C4-2B (cell line): Measurements from ENCODE around the gene STXBP4.
A peak's percentile ranks its signal among the peaks of the same experiment; 100 is the strongest.

Experiments
- H3K27ac ChIP-seq: fragments of 450-650 bp; 2 replicates; pipeline ENCODE4 v1.5.1; 2017
- CTCF ChIP-seq: fragments of 450-650 bp; conservative IDR thresholded peaks from 2 replicates; pipeline ENCODE4 v1.5.1; 2017; ENCODE audit warnings: mild to moderate bottlenecking
- ZFX ChIP-seq: fragments of 450-650 bp; IDR thresholded peaks from 2 replicates; pipeline ENCODE4 v1.6.1; 2017

STXBP4 gene

GRCh38 chr17:55155856-55156560 lies 187.4 kb downstream of the STXBP4 start:
- TF ChIP-seq ZFX (no peak), CTCF (no peak)
- no peak overlapping the region; the same call in 1 of the 2 replicates for H3K27ac ChIP-seq

GRCh38 chr17:55157165-55157564 lies 188.6 kb downstream of the STXBP4 start:
- TF ChIP-seq ZFX (no peak), CTCF (no peak)
- H3K27ac ChIP-seq: no peak overlapping the region

GRCh38 chr17:55158439-55158838 lies 189.9 kb downstream of the STXBP4 start:
- TF ChIP-seq ZFX (no peak), CTCF (no peak)
- peak overlapping the region; percentile 45; the same call in 1 of the 2 replicates for H3K27ac ChIP-seq

GRCh38 chr17:55159251-55159650 lies 190.7 kb downstream of the STXBP4 start:
- TF ChIP-seq CTCF: no peak
- no peak for TF ChIP-seq ZFX
- no peak overlapping the region for H3K27ac ChIP-seq

- TF ChIP-seq CTCF (no peak), ZFX (no peak)
- H3K27ac ChIP-seq: no peak overlapping the region
Observed at GRCh38 chr17:55160501-55160900, 191.9 kb downstream of the STXBP4 start.

GRCh38 chr17:55161935-55162555 lies 193.5 kb downstream of the STXBP4 start:
- TF ChIP-seq ZFX (no peak), CTCF (no peak)
- H3K27ac ChIP-seq: no peak overlapping the region

- TF ChIP-seq ZFX: no peak
- no peak overlapping the region for H3K27ac ChIP-seq
Observed at GRCh38 chr17:55162556-55162946, 194.0 kb downstream of the STXBP4 start.

GRCh38 chr17:55163408-55163807 lies 194.8 kb downstream of the STXBP4 start:
- no peak for TF ChIP-seq ZFX
- H3K27ac ChIP-seq: no peak overlapping the region
